GM19193 (cell line): Measurements from ENCODE around the gene SH3BGRL2.

Experiments used
- POLR2A ChIP-seq: IDR thresholded peaks from 4 replicates; pipeline ENCODE4 v1.6.1; 2011; ENCODE audit not compliant: insufficient read depth, insufficient read length; ENCODE audit errors: extremely low read depth

Gene SH3BGRL2

DNA sequence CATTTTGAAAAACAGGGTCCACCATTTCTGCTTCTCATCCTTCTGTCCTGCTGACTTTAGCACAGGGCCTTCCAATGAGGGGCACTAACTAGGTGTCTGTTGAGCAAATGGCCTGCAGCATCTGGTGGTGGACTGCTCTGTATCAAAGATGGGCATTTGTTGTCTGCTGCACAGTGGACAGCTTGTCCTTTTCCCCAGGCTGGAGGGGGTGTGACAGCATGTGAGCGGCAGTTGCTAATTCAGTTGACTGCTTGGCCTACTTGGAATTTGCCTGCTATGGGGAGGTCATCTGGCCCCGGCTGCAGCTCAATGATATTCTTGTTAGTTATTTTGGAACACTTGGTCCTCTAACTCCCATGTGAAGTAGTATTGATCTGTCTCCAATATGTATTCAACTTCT, 93.7 kb downstream of the SH3BGRL2 start:
- no peak for TF ChIP-seq POLR2A

DNA sequence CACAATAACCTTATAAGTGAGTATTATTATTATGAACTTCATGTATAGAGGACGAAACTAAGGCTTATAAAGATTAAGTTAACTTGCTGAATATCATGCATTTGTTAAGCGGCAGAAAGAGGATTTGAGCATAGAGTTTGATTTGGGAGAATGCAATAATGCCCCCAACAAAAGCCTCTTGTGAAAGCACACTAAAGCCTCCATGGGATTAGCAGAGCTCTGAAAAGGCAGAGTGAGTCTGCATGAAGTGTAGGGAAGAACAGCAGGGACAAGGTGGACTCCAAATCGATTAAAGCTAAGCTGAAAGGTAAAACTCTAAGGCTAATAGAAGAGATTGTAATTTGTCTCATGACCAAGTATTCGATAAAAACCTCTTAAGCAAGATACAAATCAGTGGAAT, 100.3 kb downstream of the SH3BGRL2 start:
- TF ChIP-seq POLR2A: no peak

DNA sequence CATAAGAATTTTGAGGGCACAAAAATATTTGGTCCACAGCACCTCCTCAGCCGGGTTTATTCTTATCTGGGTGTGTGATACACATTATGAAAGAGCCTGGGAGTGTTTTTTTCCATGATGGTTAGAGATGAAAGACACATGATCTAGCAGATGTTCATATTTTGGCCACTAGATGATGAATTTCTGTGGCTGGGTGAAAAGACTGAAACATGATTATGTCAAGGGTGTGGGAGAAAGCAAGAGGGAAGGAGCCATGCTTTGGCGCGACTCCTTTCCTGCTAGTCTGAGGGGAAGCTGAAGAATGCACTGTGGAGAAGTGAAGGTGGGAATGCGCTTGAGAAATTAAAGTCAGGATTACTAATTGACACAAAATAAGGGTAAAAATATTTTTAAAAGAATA, 102.3 kb downstream of the SH3BGRL2 start:
- no peak for TF ChIP-seq POLR2A

DNA sequence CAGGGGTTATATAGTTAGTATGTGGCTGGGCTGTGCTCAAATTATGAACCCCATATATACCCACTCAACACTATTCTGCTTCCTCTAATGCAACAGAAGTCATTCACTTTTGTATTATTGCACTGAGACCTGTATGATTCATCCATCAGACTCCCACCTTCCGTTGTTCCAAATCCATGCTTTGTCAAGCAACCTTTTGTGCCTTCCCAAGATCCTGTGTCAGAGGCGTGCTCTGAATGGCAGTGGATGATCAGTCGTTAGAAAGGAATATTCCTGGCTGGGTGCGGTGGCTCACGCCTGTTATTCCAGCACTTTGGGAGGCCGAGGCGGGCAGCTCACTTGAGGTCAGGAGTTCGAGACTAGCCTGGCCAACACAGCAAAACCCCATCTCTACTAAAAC, 103.2 kb downstream of the SH3BGRL2 start:
- no peak for TF ChIP-seq POLR2A

DNA sequence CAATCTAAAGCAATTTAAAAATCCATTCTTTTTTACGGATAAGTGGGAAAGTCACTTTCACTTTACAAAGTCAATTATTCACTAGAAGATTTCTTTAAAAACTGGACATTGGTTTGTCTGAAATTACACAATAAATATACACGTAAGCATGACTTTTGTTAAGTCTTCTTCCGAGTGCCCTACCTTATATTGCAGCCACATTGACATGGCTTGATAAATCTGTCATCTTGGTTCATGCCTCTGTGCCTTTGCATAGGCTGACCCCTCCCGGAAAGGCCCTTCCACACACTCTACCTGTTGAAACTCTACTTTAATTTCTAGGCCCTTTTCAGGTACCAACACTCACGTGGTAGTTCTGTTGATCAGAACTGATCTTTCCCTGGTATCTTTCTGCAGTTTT, 104.1 kb downstream of the SH3BGRL2 start:
- TF ChIP-seq POLR2A: no peak

DNA sequence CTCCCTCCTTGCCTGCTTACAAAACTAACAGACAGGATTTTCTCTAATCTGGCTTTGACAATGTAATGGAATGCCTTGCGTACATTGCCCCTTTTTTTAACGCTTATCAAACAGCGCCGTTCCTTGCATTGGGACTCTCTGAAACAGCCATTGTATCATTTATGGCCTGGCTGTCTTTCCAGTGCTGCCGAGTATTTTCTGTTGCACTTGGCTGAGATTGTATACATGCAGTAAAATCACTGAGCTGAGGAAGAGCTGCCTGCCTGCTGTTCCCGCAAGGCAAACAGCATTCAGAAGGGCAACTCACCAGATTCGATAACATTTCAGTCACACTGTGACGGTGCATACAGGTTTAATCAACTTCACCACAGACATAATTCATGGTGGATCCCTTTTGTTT, 106.0 kb downstream of the SH3BGRL2 start:
- no peak for TF ChIP-seq POLR2A

DNA sequence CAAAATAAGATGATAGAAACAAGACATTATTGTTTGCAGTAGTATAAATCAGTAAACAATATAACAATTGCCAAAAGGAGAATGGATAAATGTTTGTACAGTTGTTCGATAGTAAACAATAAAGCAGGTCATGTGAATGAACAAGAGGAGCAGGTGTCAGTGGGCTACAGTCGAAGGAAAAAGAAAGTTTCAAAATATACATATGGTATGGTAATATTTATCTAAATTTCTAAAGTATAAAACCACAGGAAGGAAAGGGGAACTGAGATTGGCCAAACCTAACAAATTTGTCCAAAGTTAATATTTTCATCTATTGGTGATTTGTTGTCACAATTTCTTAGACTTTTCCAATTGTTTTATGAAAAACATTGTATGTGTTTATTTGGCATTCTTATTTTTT, 110.9 kb downstream of the SH3BGRL2 start:
- TF ChIP-seq POLR2A: no peak

DNA sequence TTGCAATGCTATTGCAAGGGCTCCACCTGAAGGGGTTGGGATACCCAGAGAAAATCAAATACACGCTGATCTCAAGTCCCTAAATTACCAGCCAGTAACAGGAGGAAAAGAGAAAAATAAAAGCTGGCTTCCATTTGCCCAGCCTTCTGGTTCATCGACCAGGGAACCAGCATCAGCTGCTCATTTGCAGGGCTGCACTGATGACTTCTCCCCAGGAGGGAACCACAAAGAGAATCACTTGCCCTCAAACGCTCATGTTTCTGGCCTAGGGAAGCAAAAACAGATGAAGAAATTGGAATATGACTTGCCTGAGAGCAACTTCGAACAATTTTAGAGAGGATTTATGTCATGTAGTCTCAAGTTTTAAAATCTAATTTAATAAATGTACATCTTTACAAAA, 119.7 kb downstream of the SH3BGRL2 start:
- no peak for TF ChIP-seq POLR2A
